ENCODE data around the gene APOA1.

The APOA1 gene

DNA sequence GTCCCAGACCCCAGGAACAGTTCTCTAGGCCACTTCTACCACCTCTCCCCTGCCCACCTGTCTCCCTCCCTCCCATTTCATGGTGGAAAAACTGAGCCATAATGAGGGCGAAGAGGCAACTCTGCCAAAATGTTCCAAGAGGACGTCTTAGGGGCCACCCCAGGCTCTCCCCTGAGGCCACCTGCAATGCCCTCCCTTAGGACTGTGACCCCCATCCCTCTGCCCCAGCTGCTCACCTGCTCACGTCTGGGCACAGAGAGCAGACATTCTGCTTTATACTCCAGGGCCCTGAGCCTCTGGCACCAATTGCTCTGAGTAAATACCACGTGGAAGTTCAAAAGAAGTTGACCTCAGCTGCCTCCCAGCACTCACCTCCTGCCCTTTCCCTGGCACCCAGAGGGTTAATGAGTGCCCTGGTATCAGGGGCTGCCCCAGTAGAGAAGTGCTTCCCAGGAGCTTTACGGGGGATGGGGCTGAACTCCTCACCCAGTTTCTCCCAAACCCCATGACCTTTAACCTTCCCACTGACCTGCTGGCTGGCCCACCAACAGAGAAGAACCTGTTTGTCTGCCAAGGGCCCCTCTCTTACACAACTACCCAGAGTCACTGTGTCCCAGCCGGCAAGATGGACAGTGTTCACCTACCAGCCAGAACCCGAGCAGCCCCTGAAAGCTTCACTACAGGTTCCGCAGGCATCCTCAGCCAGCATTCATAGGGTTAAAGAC, 45.1 kb downstream of the APOA1 start:
- in situ Hi-C loops (cut with HindIII; ENCODE audit: low sequenced_read_pairs), result no loop called here

GRCh38 chr11:116791813-116792143, 45.6 kb downstream of the APOA1 start, which contains the start of gene APOA5:
TSS of gene APOA5 (minus strand) at chr11:116791879. CDS start at chr11:116791860, 19 bp downstream.
- in situ Hi-C loops (cut with HindIII; ENCODE audit: low sequenced_read_pairs), result no loop called here

DNA sequence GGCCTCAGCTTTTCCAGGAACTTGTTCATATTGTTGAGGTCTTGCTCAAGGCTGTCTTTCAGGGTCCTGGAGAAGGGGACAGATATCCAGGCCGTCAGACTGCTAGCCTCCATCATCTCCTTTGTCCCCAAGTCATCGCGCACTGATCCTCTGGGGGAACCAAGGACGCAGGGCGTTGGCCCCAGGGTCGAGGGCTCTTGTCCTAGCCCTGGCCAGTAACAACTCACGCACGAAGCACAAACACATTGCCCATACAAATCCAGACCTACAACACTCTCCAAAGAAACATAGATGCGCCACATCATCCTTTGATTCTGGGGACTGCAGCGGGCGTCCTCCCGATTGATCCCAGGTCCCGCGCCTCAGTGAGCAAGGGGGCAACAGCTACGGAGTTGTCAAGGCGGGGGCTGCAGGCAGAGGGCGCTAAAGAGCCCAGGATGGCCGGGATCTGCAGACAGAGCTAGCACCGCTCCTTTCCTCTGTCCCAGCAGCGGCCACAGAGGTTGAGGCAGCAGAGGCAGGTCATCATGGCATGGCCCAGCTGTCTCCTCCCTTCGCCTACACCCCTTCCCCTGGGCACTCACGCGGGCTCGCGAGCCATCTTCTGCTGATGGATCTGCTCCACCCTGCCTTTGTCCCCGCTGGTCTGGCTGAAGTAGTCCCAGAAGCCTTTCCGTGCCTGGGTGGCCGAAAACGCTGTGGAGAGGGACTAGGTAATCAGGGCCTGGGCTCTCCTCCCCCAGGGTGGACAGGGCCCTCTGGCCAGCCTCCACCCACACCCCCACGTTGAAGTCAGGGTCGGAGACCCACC, 46.2 kb downstream of the APOA1 start:
- in situ Hi-C loops (cut with HindIII; ENCODE audit: low sequenced_read_pairs), result no loop called here

- in situ Hi-C loops (cut with HindIII; ENCODE audit: low sequenced_read_pairs), result no loop called here
Observed at GRCh38 chr11:116790167-116791001, 47.0 kb downstream of the APOA1 start.

DNA sequence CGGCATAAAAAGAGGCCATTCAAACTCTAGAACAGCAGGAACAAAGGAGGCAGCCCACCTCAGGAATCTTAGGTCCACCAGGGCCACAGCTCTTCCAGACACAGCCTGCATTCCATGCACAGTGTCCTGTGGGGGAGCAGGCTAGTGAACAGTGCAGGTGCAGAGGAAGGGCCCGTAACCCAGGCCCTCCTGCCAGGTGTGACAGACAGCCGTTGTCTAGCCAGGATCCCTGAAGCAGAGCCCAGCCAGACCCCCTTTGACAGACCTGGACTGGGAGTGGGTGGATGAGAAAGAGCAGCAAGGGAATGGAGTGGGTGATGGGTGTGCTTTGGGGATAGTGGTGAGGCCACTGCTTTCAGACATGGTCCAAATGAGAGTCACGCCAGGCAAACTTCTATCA, 48.4 kb downstream of the APOA1 start:
- in situ Hi-C loops (cut with HindIII; ENCODE audit: low sequenced_read_pairs), result no loop called here

GRCh38 chr11:116788534-116788933, 48.9 kb downstream of the APOA1 start:
- in situ Hi-C loops (cut with HindIII; ENCODE audit: low sequenced_read_pairs), result no loop called here

DNA sequence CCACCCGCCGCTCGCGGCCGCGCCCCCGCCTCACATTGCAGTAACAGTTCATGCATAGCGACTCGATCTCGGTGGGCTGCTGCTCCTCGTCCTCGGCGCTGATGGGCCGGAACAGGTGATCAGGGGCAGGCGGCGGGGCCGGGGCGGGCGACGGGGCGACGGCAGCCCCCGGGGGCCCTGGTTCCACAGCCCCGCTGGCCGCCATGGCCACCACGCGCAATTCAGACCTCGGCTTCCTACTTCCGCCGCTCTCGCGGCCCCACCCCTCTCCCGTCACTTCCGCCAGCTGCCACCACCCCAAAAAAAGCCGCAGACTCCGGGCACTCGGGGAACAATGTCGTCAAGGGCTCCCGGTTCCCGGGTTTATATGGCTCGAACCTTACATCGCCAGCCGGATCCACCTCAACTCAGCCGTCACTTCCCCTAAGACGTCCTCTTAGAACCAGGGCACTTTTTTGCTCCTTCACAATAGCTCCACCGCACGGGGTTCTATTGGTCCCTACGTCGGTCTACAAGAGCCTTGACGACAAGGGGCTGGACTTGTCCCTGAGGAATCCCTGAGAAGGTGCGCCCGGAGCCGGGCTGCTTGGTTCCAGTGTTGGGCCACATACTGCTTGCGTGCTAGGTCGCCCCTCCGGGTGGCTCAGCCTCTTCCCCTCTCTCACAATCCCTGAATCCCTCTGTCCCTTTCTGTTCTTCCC, 49.5 kb downstream of the APOA1 start, which contains the start of gene ZPR1:
TSS of gene ZPR1 (minus strand) at position 238 of the 701 bp plus-strand sequence. CDS start at position 205, 33 bp downstream.
- in situ Hi-C loops (cut with HindIII; ENCODE audit: low sequenced_read_pairs), result no loop called here

- in situ Hi-C loops (cut with HindIII; ENCODE audit: low sequenced_read_pairs), result no loop called here
Observed at GRCh38 chr11:116787436-116787785, 50.0 kb downstream of the APOA1 start.

GRCh38 chr11:116786966-116787365, 50.5 kb downstream of the APOA1 start:
- in situ Hi-C loops (cut with HindIII; ENCODE audit: low sequenced_read_pairs), result no loop called here

- in situ Hi-C loops (cut with HindIII; ENCODE audit: low sequenced_read_pairs), result no loop called here
Observed at GRCh38 chr11:116786326-116786725, 51.1 kb downstream of the APOA1 start.
